Measurements from ENCODE around the gene ZIC4. TPM values are rescaled to one million over a fixed set of nuclear protein-coding genes. Genes with fewer than 3 reads are reported as not detected.
A peak's percentile ranks its signal among the peaks of the same experiment; 100 is the strongest.

ZIC4 gene
- total and polyA plus RNA-seq, 5 experiments from 2014 or later, result not detected

GRCh38 chr3:147415286-147415685 is 8.9 kb upstream of the ZIC4 start:
- Mint-ChIP-seq H3K4me3 (no peak overlapping the region), H3K9me3 (peaks cover 0 to 71% (median 24%) of the 10 kb centered on the region in 9 donors), H3K36me3 (peaks cover 18 to 46% (median 25%) of the 10 kb centered on the region in 3 donors), H3K27ac (no peak overlapping the region), H3K27me3 (peaks cover 59 to 91% (median 82%) of the 10 kb centered on the region in 5 donors), H3K4me1 (peaks cover 23 to 35% (median 32%) of the 10 kb centered on the region in 4 donors)
- DNase-seq (no peak), ATAC-seq (no peak)
- POLR2A ChIA-PET, result no interaction called here

DNA sequence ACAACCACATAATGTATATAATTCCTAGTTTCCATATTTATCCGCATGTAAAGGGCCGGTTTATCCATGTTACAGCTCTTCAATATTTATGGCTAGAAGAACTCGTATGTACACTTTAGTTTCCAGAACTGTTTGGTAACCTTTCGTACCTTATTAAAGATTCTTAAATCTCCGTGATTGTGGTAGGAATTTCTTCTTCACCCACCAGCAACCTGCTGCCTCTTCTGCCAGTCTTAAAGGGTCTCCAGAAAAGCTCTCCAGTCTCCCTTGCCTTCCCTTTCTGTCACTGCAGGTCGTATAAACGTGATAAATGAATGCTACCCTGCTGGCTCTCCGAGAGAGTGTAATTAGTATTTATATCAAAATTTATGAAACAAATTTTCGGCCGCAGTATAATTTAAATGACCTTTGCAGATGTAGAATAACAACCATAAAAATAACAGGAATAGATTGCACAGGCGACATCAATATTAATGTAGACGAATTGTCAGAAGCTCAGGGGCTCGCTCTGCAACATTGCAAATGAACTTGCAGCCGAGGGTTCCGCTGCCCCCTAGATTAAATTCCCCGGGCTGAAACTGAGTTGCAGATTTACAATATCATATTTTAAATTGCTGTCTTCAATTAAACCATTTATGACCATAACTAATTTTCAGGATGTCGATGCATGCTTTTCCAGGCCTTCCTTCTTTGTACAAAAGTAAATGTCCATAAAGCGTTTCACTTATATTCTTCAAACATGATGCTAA is 8.2 kb upstream of the ZIC4 start:
- H3K4me3 Mint-ChIP-seq, result peak overlapping the region in 4 of 10 donors; percentile 10 to 41 (median 16)
- H3K36me3 Mint-ChIP-seq, result peaks cover 13 to 39% (median 25%) of the 10 kb centered on the region in 3 donors
- peaks cover 19 to 33% (median 27%) of the 10 kb centered on the region in 4 donors for H3K4me1 Mint-ChIP-seq
- DNase-seq (no peak), ATAC-seq (no peak)
- peaks cover 0 to 64% (median 24%) of the 10 kb centered on the region in 9 donors for H3K9me3 Mint-ChIP-seq
- no peak overlapping the region for H3K27ac Mint-ChIP-seq
- POLR2A ChIA-PET, result no interaction called here
- peaks cover 53 to 85% (median 75%) of the 10 kb centered on the region in 5 donors for H3K27me3 Mint-ChIP-seq

DNA sequence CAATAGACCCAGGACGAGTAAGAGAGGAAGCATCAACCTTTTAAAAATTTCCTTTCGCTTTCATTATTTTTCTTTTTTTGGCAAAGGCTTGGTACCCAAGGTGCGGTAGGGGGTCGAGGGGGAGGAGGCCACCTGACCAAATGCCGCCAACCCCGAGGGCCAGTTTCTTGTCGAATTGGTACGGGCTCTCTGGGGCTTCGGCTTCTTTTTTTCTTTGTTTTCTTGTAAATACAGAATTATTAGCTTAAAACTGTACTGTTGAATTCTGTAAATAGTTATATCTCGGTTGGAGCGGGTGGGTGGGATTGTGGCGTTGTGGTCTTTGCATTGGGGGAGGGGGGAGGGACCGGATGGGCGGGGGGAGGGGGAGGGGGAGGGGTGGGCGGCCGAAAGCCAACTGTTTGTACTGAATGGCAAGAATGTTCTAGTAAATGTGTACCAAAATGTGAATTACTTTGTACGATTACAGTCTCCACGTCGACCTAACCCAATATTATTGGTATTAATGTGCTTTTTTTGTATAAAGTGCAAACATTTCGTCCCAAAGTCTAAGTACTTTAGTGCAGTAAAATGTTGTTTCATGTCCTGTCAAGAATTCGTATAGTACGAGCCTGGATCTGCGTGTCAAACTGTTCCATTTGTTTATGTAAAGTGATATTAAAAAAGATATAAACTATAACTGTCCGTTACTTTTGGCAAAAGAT is 7.5 kb upstream of the ZIC4 start:
- peaks cover 4 to 68% (median 25%) of the 10 kb centered on the region in 9 donors for H3K9me3 Mint-ChIP-seq
- POLR2A ChIA-PET, result no interaction called here
- H3K4me3 Mint-ChIP-seq, result peak overlapping the region; percentile 68 to 88 (median 78)
- H3K27ac Mint-ChIP-seq, result peak overlapping the region in 5 of 10 donors; percentile 1 to 86 (median 35)
- H3K36me3 Mint-ChIP-seq, result peaks cover 14 to 39% (median 29%) of the 10 kb centered on the region in 3 donors
- peaks cover 53 to 85% (median 76%) of the 10 kb centered on the region in 5 donors for H3K27me3 Mint-ChIP-seq
- H3K4me1 Mint-ChIP-seq, result peaks cover 19 to 36% (median 32%) of the 10 kb centered on the region in 4 donors
- DNase-seq, result no peak
- no peak for ATAC-seq

DNA sequence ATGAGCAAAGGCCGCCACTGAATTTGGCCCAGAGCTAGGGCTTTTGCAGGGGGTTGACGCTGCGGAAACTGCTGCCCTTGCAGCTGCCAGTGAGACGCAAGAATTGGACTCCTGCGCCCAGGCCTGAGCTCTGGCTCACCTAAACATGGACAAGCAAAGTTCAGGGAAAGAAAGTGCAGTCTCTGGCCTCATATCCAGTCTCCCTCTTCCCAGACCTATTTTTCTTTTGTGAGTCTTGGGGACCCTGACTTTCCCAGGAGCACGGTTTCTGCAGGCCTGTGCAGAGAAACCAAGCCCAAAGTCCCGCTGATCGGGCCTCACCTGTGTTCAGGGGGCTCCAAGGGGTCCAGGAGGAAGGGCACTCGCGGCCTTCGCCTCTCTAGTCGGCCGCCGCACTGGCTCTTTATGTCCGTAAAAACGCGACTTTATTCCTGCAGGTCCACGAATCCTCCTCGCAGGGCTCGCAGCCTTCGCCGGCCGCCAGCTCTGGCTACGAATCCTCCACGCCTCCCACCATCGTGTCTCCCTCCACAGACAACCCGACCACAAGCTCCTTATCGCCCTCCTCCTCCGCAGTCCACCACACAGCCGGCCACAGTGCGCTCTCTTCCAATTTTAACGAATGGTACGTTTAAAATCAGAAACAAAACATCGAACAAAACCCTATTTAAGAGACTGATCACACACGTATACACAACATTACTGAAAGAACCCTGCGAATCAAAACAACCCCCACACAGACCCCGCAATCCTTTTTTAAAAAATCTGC is 6.8 kb upstream of the ZIC4 start:
- ATAC-seq, result no peak
- no peak for DNase-seq
- H3K4me1 Mint-ChIP-seq, result peaks cover 21 to 43% (median 37%) of the 10 kb centered on the region in 4 donors
- H3K36me3 Mint-ChIP-seq, result peaks cover 18 to 41% (median 36%) of the 10 kb centered on the region in 3 donors
- H3K27ac Mint-ChIP-seq, result peak overlapping the region in 5 of 10 donors; percentile 1 to 86 (median 35)
- H3K27me3 Mint-ChIP-seq, result peaks cover 53 to 85% (median 75%) of the 10 kb centered on the region in 5 donors
- POLR2A ChIA-PET, result no interaction called here
- peak overlapping the region; percentile 68 to 88 (median 78) for H3K4me3 Mint-ChIP-seq
- peaks cover 10 to 69% (median 31%) of the 10 kb centered on the region in 9 donors for H3K9me3 Mint-ChIP-seq

DNA sequence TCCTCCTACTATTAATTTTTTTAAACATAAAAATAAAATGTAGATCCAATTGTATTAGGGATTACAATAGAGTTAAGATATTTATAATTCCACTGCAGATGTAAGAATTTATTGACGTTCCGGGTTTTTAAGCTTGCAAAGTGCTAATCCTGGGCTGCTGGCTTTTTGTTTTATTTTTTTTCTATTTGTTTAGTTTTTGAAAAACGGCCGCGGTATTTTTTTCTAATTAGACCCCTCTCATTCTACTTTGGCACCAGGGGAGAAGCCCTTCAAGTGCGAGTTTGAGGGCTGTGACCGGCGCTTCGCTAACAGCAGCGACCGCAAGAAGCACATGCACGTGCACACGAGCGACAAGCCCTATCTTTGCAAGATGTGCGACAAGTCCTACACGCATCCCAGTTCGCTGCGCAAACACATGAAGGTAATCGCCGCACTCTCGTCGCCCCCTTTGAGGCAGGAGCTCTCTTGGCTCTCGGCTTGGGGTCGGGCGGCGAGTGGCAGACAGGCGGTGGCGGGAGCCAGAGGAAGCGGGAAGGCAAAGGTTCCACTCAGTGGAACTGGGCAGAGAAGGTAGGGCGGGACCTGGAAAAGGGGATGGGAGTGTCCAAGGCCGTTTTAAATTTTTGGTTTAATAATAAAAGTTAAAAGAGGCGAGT is 6.0 kb upstream of the ZIC4 start:
- peaks cover 22 to 46% (median 41%) of the 10 kb centered on the region in 4 donors for H3K4me1 Mint-ChIP-seq
- ATAC-seq (no peak), DNase-seq (no peak)
- POLR2A ChIA-PET, result no interaction called here
- H3K27ac Mint-ChIP-seq, result no peak overlapping the region
- H3K4me3 Mint-ChIP-seq, result peak overlapping the region; percentile 34 to 82 (median 70)
- peaks cover 54 to 85% (median 75%) of the 10 kb centered on the region in 5 donors for H3K27me3 Mint-ChIP-seq
- H3K9me3 Mint-ChIP-seq, result peaks cover 7 to 70% (median 33%) of the 10 kb centered on the region in 9 donors
- peaks cover 18 to 42% (median 41%) of the 10 kb centered on the region in 3 donors for H3K36me3 Mint-ChIP-seq

DNA sequence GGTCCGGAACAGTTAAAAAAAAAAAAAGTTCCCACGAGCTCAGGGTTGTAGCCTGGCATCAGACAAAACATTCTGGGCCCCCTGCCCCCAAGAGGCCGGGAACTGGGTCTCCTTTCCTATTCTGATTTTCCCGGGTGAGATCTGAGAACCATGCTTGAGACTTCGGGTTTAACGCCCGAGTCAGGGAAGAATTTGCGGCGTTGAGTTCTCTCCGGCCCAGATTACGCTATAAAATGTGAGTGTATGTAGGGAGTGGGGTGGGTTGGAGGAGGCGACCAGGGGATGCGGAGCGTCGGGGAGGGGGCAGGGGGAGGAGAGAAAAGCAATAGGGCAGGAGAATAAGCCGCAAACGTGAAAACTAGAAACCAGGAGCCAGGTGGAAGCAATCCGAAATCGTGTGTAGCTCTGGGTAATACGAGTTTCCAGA is 5.5 kb upstream of the ZIC4 start:
- Mint-ChIP-seq H3K27ac (peak overlapping the region in 1 of 10 donors; percentile 76), H3K4me1 (peaks cover 22 to 46% (median 41%) of the 10 kb centered on the region in 4 donors), H3K9me3 (peaks cover 7 to 70% (median 33%) of the 10 kb centered on the region in 9 donors)

GRCh38 chr3:147411238-147411814 is 5.0 kb upstream of the ZIC4 start:
- POLR2A ChIA-PET, result no interaction called here
- Mint-ChIP-seq H3K36me3 (peaks cover 23 to 48% (median 41%) of the 10 kb centered on the region in 3 donors), H3K9me3 (peaks cover 7 to 70% (median 33%) of the 10 kb centered on the region in 9 donors), H3K4me3 (peak overlapping the region; percentile 7 to 82 (median 66)), H3K27ac (peak overlapping the region in 4 of 10 donors; percentile 37 to 80 (median 60)), H3K27me3 (peaks cover 55 to 89% (median 75%) of the 10 kb centered on the region in 5 donors), H3K4me1 (peaks cover 22 to 46% (median 41%) of the 10 kb centered on the region in 4 donors)
- DNase-seq, result no peak
- peak in 1 of 2 donors; percentile 6 for ATAC-seq

More for the DNA sequence above, 5.5 kb upstream of the ZIC4 start:
- ATAC-seq (no peak), DNase-seq (no peak)
- Mint-ChIP-seq H3K36me3 (peaks cover 19 to 45% (median 41%) of the 10 kb centered on the region in 3 donors), H3K27me3 (peaks cover 55 to 85% (median 75%) of the 10 kb centered on the region in 5 donors), H3K4me3 (peak overlapping the region in 9 of 10 donors; percentile 7 to 82 (median 64))
- POLR2A ChIA-PET, result no interaction called here

DNA sequence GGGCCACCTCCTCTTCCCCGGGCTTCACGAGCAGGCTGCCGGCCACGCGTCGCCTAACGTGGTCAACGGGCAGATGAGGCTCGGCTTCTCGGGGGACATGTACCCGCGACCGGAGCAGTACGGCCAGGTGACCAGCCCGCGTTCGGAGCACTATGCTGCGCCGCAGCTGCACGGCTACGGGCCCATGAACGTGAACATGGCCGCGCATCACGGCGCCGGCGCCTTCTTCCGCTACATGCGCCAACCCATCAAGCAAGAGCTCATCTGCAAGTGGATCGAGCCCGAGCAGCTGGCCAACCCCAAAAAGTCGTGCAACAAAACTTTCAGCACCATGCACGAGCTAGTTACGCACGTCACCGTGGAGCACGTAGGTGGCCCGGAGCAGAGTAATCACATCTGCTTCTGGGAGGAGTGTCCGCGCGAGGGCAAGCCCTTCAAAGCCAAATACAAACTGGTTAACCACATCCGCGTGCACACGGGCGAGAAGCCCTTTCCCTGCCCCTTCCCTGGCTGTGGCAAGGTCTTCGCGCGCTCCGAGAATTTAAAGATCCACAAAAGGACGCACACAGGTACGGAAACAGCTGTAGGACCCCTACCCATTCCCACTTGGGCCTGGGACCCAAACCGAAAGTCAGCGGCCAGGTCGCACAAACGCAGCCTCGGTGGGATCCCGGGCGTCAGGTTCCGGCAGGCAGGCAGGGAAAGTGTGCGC is 4.3 kb upstream of the ZIC4 start:
- POLR2A ChIA-PET, result no interaction called here
- H3K4me3 Mint-ChIP-seq, result peak overlapping the region; percentile 27 to 82 (median 68)
- peak overlapping the region in 3 of 10 donors; percentile 37 to 76 (median 44) for H3K27ac Mint-ChIP-seq
- peaks cover 7 to 65% (median 32%) of the 10 kb centered on the region in 9 donors for H3K9me3 Mint-ChIP-seq
- ATAC-seq (peak in 1 of 2 donors; percentile 70), DNase-seq (peak in 2 of 10 donors; percentile 19 to 28)
- H3K36me3 Mint-ChIP-seq, result peaks cover 21 to 48% (median 40%) of the 10 kb centered on the region in 3 donors
- peaks cover 50 to 92% (median 72%) of the 10 kb centered on the region in 5 donors for H3K27me3 Mint-ChIP-seq
- H3K4me1 Mint-ChIP-seq, result peaks cover 22 to 46% (median 41%) of the 10 kb centered on the region in 4 donors

GRCh38 chr3:147410116-147410525 is 3.8 kb upstream of the ZIC4 start:
- Mint-ChIP-seq H3K27me3 (peaks cover 48 to 92% (median 71%) of the 10 kb centered on the region in 5 donors), H3K36me3 (peaks cover 19 to 44% (median 37%) of the 10 kb centered on the region in 3 donors), H3K4me3 (peak overlapping the region in 1 of 10 donors; percentile 82), H3K9me3 (peaks cover 5 to 63% (median 29%) of the 10 kb centered on the region in 9 donors), H3K27ac (no peak overlapping the region), H3K4me1 (peaks cover 22 to 46% (median 41%) of the 10 kb centered on the region in 4 donors)
- no peak for DNase-seq
- POLR2A ChIA-PET, result no interaction called here
- no peak for ATAC-seq

DNA sequence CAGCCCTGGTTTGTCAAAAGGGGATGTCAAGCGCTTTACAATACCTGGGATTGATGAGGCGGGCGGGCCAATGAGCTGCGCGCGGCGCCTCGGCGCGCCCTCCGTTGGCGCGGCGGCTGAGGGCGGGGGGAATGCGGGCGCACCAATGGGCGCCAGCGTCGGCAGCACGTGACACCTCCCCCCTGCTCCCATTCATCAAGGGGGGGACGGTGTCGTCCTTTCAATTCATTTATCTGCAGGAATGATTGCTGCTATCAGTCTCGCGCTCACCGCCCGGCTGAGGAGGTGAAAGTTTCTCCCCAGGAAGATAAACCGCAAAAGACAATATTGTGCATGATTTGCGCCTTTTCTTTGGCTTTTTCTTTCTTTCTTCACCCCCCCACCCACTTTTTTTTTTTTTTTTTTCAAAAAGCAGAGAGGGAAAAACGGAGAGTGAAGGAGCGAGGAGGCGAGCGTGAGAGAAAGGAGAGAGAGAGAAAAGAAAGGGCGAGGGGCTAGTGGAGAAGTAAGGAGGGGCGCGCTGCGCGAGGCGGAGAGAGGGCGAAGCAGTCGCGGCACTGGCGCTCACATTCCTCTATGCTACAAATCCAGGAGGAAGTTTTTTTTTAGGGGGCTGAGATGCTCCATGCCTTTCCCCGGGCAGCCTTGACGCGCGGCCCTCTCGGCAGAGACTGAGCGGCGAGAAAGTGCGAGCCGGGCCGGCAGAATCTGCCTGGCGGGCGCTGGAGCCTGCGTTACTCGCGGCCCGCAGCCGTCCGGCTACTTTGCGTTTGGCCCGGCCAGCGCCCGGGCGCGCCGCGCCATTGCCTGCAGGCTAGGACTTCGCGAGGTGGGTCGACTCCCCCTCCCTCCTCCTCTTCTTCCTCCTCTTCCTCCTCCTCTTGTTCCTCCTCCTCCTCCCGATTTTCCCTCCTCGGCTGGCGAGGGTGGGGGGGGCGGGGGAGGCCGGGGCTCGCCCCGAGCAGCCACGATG is 3.1 kb upstream of the ZIC4 start, which contains the start of gene ZIC1:
TSS of gene ZIC1 (plus strand) at position 223 of the 973 bp plus-strand sequence. CDS start at position 971, 748 bp downstream.
- H3K4me3 Mint-ChIP-seq, result peak within 1 kb of the TSS; percentile 5 to 82 (median 52)
- H3K36me3 Mint-ChIP-seq, result peaks cover 19 to 43% (median 37%) of the 10 kb centered on the region in 3 donors
- POLR2A ChIA-PET, result no interaction called here
- peaks cover 22 to 46% (median 41%) of the 10 kb centered on the region in 4 donors for H3K4me1 Mint-ChIP-seq
- H3K27ac Mint-ChIP-seq, result peak within 1 kb of the TSS in 3 of 10 donors; percentile 29 to 92 (median 60)
- ATAC-seq (no peak), DNase-seq (no peak)
- H3K27me3 Mint-ChIP-seq, result peaks cover 45 to 92% (median 67%) of the 10 kb centered on the region in 5 donors
- H3K9me3 Mint-ChIP-seq, result peaks cover 5 to 59% (median 22%) of the 10 kb centered on the region in 9 donors

All from naive thymus-derived CD8-positive, alpha-beta T cell (primary cell).